HG02938 (cell line): ENCODE data around the gene KRTAP5-10.
"Not testable (repeated sequence)": the region's sequence is repeated elsewhere in the genome, so short reads cannot be mapped to it uniquely, and the experiment has no call there.

Source experiments
- ATAC-seq: cut with Tn5 transposase; IDR thresholded peaks from one replicate; pipeline ENCODE4 v1.9.1; 2021; ENCODE audit warnings: mild to moderate bottlenecking, moderate library complexity; ENCODE audit not compliant: unreplicated experiment

Gene KRTAP5-10

DNA sequence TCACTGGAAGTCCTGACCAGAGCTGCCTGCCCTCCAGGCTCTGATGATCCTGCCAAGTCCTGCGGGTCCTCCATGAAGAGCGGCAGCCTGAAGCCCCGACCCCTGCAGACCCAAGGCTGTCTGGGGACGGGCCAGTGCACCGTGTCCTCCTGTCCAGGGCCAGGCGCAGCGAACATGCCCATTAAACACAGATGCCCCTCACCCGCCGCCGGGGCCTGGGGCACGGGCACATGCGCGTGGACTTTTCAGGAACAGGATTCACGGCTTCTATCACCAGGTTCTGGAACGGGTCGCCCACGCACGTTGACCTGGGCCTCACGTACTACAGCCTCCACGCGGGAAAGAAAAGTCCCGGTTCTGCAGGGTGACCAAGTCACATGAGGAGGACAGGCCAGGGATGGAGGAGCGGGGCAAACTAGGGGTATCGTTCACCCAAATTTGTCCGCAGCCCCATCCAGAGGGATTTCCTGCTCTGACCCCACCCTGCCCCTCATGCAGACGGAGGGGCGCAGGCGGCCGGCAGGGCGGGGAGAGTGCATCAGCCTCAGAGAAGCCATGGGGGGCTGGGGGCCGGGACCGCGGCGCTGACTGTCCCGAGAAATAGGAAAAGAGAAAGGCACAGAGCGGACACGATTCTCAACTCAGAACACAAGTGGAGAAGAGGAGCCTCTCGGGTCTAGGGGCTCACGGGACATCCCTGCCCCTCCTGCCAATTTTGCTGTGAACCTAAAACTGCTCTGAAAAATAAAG is 5.9 kb downstream of the KRTAP5-10 start:
- ATAC-seq = not testable (repeated sequence)

DNA sequence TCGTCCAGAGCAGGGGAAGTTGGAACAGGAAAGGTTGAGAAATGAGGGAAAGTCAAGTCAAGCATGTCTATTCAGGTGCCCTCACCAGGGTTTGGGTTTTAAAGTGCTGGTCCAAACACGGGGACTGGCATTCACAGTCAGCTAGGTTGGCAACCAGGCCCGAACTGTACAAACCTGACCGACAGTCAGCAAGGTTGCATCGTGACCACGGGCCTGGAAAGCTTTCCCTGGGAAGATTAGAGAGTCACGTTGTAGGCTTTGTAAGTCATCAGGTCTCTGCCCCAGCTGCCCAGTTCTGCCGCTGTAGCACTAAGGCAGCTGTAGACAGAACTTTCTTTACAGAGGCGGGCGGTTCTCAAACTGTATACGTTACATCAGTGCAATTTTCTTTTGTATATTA is 7.4 kb downstream of the KRTAP5-10 start:
- ATAC-seq = no peak

DNA sequence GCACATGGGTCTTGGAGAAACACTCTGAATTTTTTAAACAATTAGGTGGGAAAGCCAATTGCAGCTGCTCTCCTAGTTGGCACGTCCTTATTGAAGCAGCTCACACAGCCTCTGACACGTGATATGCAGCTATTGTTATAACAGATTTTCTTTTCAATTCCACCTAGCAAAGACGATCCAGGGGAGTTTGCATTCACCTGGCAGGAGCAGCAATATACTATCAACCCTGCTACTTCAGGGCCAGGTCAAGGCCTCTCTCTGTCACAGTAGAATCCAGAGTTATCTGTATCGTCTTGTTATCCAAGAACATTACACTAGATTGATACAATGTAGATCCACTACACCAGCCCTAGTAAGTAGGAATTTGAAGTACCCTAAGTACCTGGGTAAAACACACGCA is 9.1 kb downstream of the KRTAP5-10 start:
- no peak for ATAC-seq

DNA sequence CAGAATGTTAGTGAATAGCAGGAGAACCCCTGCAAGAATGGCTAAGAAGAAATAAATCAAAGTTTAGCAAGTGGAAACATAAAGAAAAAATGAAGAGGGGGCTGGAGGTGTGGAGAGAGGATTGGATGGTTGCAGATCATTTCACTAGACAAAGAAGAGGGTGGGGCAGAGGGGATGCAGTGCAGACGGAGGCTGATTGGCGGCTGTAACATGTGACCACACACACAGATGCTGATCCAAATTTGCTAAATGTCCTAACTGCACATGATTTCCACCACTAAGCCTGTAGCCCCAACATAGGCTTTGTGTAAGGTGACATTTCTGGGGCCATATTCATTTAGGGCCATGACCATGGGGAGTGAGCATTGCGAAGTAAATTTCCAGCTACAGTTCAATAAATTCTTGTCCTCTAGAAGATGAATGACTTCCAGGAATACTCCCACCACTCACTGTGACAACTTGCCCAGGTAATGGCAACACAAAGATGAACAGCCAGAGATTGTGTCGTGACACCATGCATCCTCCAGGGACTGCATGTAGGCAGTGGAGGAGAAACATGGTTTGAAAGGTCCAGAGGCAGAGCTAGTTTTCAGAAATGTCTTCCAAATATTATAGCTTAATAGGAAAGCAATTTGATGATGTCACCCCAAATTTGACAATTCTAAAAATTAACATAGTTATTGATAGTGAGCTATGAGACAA is 10.5 kb downstream of the KRTAP5-10 start:
- no peak for ATAC-seq

DNA sequence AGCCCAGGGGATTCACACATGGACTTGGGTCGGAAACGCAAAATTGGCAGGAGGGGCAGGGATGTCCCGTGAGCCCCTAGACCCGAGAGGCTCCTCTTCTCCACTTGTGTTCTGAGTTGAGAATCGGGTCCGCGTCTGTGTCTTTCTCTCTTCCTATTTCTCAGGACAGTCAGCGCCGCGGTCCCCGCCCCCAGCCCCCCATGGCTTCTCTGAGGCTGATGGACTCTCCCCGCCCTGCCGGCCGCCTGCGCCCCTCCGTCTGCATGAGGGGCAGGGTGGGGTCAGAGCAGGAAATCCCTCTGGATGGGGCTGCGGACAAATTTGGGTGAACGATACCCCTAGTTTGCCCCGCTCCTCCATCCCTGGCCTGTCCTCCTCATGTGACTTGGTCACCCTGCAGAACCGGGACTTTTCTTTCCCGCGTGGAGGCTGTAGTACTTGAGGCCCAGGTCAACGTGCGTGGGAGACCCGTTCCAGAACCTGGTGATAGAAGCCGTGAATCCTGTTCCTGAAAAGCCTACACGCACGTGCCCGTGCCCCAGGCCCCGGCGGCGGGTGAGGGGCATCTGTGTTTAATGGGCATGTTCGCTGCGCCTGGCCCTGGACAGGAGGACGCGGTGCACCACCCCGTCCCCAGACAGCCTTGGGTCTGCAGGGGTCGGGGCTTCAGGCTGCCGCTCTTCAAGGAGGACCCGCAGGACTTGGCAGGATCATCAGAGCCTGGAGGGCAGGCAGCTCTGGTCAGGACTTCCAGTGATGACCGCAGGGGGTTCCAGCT is 11.5 kb downstream of the KRTAP5-10 start:
- not testable (repeated sequence) for ATAC-seq

DNA sequence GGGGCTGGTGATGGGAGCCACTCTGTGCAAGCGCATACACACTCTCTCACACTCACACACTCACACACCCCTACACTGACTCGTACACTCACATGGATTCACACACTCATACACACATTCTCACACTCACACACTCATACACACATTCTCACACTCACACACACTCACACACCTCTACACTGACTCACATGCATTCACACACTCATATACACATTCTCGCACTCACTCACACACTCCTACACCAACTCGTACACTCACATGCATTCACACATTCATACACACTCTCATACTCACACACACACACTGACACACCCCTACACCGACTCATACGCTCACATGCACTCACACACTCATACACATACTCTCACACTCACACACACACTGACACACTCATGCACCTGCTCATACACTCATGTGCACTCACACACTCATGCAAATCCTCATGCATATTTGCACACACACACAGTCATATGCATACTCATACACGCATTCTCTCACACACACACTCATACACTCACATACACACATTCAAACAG is 12.2 kb downstream of the KRTAP5-10 start:
- no peak for ATAC-seq

DNA sequence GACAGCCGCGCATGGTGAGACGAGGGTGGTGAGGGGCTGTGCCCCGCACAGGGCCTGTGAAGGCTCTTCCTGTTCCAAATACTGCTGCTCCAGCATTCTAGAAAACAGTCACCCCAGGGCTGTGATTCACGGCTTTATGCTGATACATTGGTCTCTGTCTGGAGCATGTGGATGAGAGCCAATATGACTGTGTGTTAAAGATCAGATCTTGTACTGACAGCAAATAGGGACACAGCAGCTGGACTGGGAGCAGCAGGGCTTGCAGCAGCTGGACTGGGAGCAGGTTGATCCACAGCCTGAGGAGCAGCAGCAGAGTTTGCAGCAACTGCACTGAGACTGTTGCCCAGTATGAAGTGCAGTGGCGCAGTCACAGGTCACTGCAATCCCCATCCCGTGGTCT is 14.2 kb downstream of the KRTAP5-10 start:
- not testable (repeated sequence) for ATAC-seq

DNA sequence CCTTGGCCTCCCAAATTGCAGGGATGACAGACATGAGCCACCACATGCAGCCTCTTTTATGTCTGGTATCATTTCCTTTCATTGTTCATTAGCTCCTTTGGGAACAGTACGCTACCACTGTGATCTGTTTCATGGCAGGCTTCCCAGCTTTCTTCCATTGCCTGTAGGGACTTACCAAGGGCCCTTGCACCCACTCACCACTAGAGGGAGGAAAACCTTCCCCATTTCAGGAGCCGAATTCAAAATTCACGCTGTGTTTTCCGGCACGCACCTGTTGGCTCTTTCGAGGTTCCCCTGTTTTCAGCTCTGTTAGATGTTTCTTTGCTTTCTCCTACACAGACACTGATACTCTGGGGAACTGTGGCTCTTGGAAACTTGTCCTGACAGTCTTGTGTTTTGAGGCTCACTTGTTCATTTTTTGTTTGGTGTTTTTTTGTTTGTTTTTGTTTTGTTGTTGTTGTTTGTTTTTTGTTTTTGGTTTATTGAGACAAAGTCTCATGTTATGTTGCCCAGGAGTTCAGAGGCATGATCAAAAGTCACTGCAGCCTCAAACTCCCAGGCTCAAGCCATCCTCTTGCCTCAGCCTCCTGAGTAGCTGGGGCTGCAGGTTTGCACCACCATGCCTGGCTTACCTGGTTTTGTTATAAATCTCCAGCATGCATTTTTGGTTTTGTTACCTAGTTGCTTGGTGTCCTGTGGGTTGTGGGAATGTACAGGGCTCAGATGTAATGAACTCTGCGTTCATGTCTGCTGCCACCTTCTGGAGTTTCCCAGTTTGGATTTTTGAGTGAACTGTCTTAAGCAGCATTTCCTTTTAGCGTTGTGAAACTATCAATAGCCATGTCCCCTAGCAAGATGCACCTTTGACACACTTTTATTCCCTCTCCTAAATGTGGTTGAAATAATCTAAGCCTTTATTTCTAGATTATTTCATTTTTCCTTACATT is 15.0 kb downstream of the KRTAP5-10 start:
- ATAC-seq = no peak

DNA sequence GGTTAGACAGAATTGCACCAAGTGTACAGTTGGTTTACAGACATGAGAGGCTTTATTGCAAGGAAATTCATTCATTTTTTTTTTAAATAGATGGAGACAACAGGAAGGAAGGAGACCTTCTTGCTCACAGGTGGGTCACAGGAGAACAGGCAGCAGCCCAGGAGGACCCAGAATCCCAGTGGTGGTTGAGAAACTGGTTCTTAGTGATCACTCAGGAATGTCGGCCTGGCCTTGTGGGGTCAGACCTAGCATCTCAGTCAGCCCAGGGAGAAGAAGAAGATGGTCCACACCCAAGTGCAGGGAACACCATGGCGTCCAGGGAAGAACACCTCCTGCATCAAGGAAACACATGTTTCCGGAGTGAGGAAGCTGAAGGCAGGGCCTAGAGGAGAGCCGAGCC is 16.5 kb downstream of the KRTAP5-10 start:
- no peak for ATAC-seq

DNA sequence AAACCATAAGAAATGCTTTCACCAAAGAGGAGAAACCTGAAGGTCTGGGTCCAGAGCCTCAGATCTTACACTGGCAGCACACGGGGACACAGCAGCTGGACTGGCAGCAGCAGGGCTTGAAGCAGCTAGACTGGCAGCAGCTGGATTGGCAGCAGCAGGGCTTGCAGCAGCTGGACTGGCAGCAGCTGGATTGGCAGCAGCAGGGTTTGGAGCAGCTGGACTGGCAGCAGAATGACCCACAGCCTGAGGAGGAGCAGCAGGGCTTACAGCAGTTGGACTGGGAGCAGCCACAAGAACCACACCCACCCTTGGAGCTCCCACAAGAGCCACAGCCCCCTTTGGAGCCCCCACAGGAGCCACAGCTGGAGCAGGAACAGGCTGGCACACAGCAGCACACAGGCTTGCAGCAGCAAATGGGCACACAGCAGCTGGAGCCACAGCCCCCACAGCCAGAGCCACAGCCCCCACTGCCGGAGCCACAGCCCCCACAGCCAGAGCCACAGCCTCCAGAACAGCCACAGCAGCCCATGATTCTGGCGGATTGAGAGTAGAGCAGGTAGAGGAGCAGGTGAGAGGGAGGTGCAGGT is 17.0 kb downstream of the KRTAP5-10 start, which contains the start of gene KRTAP5-11:
TSS of gene KRTAP5-11 (minus strand) at position 567 of the 587 bp plus-strand sequence. CDS start at position 529, 38 bp downstream.
- ATAC-seq = no peak

DNA sequence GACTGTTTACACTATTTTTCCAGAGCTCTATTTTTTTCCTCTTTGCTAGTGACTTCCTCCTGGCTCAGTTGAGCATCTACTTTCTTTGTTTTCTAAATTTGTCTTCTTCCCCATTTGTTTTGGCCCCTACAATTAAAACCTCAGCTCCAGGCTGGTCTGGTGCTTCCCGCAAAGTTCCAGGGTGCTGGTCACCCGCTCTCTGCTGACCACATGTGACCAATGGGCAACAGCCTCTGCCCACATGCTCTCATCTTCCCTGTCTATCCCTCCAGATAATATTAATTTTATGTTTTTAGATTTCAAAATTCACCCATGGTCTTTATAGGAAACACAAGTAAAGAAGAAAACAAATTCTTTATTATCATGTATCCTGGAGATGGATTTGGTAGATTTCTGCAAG is 17.6 kb downstream of the KRTAP5-10 start:
- ATAC-seq = not testable (repeated sequence)

DNA sequence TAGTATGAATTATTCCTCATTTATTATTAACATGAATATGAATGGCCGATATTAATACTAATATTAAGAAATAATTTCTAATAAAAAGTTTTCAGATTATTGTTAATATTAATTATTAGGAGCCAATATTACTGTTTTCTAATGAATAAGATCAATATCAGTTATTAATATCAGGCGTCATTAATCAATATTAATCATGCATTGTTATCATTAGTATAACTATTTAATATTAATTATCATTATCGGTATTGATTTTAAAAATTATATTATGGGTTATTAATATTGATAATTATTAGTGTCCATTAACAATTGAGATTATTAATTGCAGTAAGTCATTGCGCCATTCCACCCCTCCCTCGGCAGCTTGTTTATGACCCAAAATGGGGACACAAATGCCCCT is 20.3 kb downstream of the KRTAP5-10 start:
- not testable (repeated sequence) for ATAC-seq

DNA sequence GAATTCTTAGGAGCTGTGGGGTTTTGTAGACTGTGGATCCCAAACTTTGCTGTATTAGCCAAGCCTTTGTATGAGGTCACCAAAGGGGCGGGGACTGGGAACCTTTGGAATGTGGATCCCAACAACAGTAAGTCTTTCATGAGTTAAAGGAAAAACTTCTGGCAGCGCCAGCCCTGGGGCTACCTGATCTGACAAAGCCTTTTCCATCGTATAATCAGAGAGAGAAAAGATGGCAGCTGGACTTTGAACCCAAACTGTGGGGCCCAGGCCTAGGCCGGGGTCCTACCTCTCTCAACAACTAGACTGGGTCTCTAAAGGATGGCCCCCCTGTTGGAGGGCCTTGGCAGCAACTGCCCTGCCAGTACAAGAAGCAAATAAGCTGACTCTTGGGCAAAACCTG is 23.0 kb downstream of the KRTAP5-10 start:
- not testable (repeated sequence) for ATAC-seq

DNA sequence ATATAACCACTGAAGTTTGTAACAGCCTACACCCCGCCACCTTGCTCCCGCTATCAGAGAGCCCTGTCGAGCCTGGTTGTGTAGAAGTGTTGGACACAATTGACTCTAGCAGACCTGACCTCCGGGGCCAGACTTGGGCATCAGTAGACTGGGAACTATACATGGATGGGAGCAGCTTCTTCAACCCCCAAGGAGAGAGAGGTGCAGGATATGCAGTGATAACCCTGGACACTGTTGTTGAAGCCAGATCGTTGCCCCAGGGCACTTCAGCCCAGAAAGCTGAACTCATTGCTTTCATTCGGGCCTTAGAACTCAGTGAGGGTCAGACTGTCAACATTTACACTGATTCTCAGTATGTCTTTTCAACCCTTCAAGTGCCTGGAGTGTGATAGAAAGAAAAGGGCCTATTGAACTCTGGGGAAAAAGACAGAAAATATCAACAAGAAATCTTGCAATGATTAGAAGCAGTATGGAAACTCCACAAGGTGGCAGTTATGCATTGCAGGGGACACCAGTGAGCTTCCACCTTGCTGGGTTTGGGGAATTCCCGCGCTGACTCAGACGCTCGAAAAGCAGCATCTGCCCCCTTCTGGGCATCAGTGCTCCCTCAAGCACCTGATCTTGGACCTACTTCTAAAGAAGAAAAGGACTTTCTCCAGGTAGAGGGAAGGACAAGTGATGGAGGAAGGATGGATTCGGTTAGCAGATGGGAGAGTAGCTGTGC is 23.6 kb downstream of the KRTAP5-10 start:
- not testable (repeated sequence) for ATAC-seq

DNA sequence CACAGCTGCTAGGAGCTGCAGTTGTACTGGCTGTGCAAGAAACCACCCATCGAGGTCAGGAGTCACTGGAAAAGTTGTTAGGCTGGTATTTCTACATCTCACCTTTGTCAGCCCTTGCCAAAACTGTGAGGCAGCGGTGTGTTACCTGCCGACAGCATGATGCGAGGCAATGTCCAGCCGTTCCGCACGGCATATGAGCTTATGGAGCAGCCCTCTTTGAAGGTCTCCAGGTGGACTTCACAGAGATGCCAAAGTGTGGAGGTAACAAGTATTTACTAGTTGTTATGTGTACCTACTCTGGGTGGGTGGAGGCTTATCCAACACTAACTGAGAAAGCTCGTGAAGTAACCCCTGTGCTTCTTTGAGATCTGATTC is 24.2 kb downstream of the KRTAP5-10 start:
- not testable (repeated sequence) for ATAC-seq

DNA sequence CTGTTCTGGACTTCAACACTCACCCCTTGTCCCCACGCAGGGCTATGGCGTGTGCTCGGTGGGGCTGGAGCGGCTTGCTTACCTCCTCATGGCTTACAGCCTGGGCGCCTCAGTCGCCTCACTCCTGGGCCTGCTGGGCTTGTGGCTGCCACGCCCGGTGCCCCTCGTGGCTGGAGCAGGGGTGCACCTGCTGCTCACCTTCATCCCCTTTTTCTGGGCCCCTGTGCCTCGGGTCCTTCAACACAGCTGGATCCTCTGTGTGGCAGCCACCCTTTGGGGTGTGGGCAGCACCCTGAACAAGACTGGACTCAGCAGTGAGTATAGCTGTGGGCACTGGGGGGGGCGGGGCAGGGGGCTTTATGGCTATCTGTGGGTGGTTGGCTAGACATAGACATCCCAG is 37.9 kb downstream of the KRTAP5-10 start:
- not testable (repeated sequence) for ATAC-seq

DNA sequence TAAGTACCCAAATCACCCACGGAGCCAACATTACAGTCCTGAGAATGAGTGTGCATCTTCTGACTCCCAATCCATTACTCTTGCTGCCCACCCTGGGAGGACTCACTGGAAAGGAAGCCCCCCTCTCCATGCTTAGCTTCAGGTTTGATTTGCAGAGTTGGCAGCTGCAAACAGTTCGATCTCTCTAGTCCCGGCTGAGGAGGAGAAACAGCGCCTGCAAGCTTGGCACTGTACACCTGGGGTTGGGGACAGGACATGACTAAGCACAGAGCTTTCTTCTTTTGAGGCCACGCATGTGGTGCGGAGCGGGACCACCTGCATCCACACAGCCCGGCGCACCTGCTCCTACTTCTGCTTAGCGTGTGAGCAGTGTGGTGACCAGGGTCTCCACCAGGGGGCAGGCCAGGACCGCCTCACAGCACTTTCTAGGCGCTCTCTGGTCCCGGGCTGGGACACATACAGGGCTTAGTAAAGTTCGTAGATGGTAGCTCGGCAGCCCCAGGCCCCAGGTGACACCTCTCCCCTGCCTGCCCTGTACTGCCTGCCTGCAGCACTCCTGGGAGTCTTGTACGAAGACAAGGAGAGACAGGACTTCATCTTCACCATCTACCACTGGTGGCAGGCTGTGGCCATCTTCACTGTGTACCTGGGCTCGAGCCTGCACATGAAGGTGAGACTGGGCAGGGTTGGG is 39.6 kb downstream of the KRTAP5-10 start:
- ATAC-seq = not testable (repeated sequence)

DNA sequence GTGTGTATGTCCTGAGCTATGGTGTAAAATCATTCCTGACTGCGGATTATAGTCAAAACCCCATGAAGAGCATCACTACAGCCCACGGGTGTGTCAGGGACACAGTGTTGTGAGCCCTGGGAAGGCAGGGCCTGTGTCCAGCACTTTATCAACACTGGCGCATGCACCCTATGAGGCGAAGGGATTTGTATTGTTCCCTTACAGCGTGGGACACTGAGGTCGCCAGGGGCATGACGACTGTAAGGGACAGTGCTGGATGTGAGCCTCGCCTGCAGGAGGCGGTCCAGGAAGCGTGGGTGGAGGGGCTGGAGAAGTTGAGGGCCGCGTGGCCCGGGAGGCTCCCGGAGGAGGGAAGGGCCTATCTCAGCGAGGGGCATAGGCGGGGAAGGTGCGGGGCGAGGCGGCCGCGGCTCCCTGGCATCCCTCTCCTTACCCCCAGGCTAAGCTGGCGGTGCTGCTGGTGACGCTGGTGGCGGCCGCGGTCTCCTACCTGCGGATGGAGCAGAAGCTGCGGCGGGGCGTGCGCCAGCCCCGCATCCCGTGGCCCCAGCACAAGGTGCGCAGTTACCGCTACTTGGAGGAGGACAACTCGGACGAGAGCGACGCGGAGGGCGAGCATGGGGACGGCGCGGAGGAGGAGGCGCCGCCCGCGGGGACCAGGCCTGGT is 41.6 kb downstream of the KRTAP5-10 start:
- ATAC-seq = not testable (repeated sequence)
